ENCODE results near the gene SLC5A2.
"Not testable (repeated sequence)": the region's sequence is repeated elsewhere in the genome, so short reads cannot be mapped to it uniquely, and the experiment has no call there.

Gene SLC5A2

GRCh38 chr16:31483081-31483480 is at the start of gene SLC5A2:
Gene SLC5A2, plus strand, starts transcription at chr16:31483123. Its CDS starts 14 bp downstream, at chr16:31483137.
- DNase-seq (ENCODE audit: low spot score): no peak

- no peak for DNase-seq (ENCODE audit: low spot score)
Measured at GRCh38 chr16:31435341-31436220, 47.3 kb upstream of the SLC5A2 start.

DNA sequence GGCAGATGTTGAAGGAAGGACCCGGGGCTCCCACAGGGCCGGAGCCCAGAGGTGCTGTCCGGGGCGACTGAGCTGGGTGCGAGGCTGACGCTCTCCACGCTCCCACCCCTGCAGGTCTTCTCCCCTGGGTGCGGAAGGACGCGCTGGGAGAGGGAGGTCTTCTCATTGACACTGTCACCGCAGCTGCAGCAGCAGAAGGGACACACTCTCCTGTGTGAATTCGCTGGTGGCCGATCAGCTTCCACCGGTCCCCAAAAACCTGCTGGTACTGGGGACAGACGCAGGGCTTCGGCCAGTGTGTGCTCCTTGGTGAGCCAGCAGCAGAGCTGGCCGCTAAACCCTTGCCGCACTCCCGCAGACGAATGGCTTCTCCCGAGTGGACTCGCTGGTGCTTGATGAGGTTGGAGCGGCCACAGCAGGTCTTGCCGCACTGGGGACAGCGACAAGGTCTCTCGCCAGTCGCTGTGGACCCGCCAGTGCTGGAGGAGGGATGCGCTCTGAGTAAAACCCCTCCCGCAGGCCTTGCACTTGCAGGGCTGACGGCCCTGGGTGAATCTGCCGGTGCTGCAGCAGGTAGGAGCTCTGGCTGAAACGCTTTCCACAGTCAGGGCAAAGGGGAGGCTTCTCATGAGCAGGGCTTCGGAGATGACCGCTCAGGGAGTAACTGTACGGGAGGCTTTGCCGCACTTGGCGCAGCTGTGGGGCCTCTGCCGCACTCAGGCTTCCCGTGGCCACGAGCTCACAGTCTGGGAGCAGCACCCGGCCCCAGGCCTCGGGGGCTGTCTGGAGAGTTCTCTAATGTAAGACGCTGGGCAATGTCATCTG is 46.5 kb upstream of the SLC5A2 start:
- no peak for DNase-seq (ENCODE audit: low spot score)

DNA sequence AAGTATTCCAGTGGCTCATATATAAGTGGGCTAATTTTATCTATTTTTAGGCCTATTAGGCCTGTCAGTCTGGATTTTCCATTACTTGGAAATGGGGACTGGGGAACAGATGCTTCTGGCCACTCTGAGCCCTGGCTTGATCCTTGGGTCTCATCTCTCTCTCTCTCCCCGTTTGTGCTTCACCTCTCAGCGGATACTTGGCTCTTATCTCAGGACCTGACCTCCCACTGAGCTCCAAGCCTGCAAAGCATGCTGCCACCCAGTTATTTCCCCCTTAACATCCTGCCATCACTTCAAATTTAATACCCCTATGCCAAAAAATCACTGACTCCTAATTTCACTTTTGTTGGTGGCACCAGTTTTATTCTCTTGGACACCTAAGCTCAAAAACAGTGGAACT is 44.5 kb upstream of the SLC5A2 start:
- DNase-seq (ENCODE audit: low spot score): no peak

DNA sequence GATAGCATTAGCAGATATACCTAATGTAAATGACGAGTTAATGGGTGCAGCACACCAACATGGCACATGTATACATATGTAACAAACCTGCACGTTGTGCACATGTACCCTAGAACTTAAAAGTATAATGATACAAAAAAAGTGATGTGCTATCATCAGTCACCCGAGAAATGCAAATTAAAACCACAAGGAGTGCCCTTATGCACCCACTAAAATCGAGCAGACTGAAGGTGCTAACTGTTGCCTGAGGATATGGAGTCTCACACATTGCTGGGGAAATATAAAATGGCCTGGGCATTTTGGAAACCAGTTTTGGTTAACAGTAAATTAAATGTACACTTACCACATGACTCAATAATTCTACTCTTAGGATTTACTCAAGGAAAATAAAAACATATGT is 43.9 kb upstream of the SLC5A2 start:
- DNase-seq (ENCODE audit: low spot score): not testable (repeated sequence)

DNA sequence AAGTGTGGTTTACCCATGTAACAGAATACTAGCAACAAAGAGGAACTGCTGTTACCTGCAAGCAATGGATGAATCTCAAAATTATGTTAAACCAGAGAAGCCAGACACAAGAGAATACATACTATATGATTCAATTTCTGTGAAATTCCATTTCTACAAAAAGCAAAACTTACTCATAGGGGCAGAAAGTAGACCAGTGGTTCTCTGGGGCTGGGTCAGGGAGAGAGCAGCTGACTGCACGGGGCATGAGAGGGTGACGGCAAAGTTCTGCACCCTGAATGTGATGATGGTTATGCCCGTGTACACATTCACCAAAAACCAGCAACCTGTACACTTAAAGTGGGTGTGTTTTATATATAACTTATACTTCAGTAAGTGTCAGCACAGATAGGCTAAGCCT is 43.4 kb upstream of the SLC5A2 start:
- DNase-seq (ENCODE audit: low spot score): no peak

GRCh38 chr16:31440516-31441184 is 42.3 kb upstream of the SLC5A2 start:
- peak; percentile 47 for DNase-seq (ENCODE audit: low spot score)

- DNase-seq (ENCODE audit: low spot score): no peak
Measured at GRCh38 chr16:31441956-31442355, 41.0 kb upstream of the SLC5A2 start.

GRCh38 chr16:31445931-31446330 is 37.0 kb upstream of the SLC5A2 start:
- DNase-seq (ENCODE audit: low spot score): not testable (repeated sequence)

DNA sequence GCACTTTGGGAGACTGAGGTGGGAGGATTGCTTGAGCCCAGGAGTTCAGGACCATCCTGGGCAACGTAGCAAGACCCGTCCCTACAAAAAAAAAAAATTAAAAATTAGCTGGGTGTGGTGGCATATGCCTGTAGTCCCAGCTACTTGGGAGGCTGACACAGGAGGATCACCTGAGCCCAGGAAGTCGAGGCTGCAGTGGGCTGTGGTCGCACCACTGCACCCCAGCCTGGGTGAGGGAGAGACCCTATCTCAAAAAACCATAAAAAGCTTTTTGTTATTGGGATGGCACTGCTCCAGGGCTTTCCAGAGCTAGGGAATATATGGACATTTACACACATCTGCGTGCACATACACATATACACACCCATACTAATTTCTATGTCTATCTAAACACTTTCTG is 31.7 kb upstream of the SLC5A2 start:
- DNase-seq (ENCODE audit: low spot score): no peak

DNA sequence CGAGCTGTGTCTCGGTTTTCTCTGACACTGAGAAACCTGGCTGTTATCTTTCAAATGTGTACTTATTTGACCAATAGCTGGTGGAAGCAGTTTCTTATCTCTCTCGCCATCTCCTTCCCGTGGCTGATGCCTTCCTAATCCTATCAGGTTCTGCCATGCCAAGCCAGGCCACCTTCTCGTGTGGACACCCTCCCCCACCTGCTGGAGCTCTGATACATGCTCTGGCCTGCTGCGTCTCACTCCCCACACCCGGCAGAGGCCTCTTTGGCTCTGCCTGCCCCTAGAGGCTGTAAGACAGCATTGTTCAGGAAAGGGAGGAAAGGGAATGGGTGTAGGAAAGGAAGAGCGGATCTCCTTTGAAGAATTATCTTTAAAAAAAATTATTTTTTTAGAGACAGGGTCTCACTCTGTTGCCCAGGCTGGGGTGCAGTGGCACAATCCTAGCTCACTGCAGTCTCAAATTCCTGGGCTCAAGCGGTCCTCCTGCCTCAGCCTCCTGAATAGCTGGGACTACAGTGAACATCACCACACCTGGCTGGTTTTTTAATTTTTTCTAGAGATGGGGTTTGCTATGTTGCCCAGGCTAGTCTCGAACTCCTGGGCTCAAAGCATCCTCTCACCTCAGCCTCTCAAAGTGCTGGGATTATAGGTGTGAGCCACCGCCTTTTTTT is 31.1 kb upstream of the SLC5A2 start:
- DNase-seq (ENCODE audit: low spot score): peak; percentile 66

GRCh38 chr16:31452631-31453106 is 30.3 kb upstream of the SLC5A2 start:
- no peak for DNase-seq (ENCODE audit: low spot score)

GRCh38 chr16:31453255-31454204 is 29.4 kb upstream of the SLC5A2 start:
- DNase-seq (ENCODE audit: low spot score): no peak

DNA sequence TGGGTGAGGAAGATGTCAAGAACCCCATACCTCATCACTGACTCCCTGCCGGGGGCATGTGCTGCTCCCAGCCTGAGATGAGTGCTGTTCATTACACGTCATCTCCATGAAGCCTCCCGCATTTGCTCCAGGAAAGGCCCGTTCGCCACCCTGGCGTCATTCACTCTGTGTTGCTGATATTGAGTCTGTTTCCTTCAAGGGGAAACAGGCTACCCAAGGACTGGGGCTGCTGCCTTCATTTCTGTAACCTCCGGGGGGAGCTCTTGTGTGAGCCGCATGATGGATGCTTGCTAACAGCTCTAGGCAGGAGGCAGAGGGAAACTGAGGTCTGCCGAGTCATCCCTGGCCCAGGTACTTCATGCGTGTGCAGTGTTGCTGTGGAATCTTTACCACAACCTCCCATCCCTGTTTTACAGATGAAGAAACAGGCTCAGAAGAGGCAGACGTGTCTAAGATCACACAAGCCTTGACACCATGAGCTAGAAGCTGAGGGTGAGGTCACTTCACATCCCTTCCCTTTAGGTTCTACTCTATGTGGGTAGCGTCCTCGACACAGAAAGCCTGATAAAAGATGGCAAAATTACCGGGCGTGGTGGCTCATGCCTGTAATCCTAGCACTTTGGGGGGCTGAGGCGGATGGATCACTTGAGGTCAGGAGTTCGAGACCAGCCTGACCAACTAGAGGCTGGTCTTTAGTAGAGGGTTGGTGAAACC is 27.2 kb upstream of the SLC5A2 start:
- no peak for DNase-seq (ENCODE audit: low spot score)

GRCh38 chr16:31456988-31457360 is 25.9 kb upstream of the SLC5A2 start:
- DNase-seq (ENCODE audit: low spot score): no peak

DNA sequence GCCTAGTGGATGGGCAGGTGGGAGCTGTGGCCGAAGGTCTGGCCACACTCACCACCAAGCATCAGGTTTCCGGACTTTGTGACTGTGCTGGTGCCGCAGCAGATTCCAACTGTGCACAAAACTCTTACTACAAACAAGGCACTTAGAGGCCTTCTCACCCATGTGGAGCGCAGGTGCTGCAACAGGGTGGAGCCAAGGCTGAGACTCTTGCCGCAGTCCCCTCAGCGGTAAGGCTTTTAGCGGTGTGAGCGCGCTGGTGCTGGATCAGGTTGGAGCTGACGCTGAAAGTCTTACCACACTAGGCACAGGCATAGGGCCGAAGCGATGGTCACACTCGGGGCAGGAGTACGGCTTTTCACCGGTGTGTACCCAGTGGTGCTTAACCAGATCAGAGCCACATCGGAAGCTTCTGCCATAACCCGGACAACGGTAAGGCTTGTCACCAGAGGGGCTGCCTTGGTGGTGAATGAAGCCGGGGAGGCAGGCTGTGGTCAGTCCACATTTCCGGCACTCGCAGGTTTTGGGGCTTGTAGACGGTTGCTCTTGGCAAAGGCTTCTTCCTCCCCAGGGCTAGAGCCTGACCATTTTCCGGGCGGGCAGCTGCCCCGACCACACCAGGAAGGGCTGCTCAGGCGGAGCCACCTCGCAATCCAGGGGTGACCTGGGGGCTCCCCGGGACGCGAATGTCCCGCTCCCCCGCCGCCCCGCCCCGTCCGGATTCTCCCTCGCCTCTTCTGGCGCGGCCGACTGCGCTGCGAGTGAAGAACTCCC is 24.7 kb upstream of the SLC5A2 start:
- no peak for DNase-seq (ENCODE audit: low spot score)

GRCh38 chr16:31458844-31459686 is 23.9 kb upstream of the SLC5A2 start, which contains the start of gene ARMC5:
Gene ARMC5, plus strand, starts transcription at chr16:31459501. Its CDS starts 24 bp downstream, at chr16:31459525.
- DNase-seq (ENCODE audit: low spot score): peak; percentile 100
